Esophagus squamous epithelium (tissue), 5 donors: ENCODE data around the gene HHIPL1. TPM values are rescaled to one million over a fixed set of nuclear protein-coding genes. Genes with fewer than 3 reads are reported as not detected.

Experiments
- DNase-seq: peaks from one replicate; lab custom pipeline; 2025; lab: John Stamatoyannopoulos, UW
- H3K27ac ChIP-seq, 4 donors: fragments of 200-600 bp; sonication (generic); one replicate each; pipeline ENCODE4 v1.5.1; 2016 to 2019; ENCODE audit warnings: mild to moderate bottlenecking in 1 of 4
- H3K27me3 ChIP-seq, 4 donors: fragments of 200-600 bp; sonication (generic); 1 replicate in 3 of 4; 2 replicates in 1 of 4; pipeline versions ENCODE4 v1.5.1 to v1.6.0; 2017 to 2021; ENCODE audit warnings: antibody characterized with exemption in 1 of 4
- H3K36me3 ChIP-seq, 3 donors: fragments of 200-600 bp; sonication (generic); one replicate each; pipeline ENCODE4 v1.5.1; 2016 to 2019
- H3K4me1 ChIP-seq, 3 donors: fragments of 200-600 bp; sonication (generic); one replicate each; pipeline ENCODE4 v1.5.1; 2017 to 2019
- H3K4me3 ChIP-seq, 4 donors: fragments of 200-600 bp; sonication (generic); 1 replicate in 3 of 4; 2 replicates in 1 of 4; pipeline ENCODE4 v1.5.1; 2016 to 2019; ENCODE audit warnings: mild to moderate bottlenecking in 2 of 4, moderate library complexity in 1 of 4
- H3K9me3 ChIP-seq, 3 donors: fragments of 200-600 bp; sonication (generic); one replicate each; pipeline ENCODE4 v1.5.1; 2016 to 2019
- POLR2A ChIP-seq, 4 donors: fragments of 450-650 bp; IDR thresholded peaks; one replicate each; pipeline ENCODE4 v1.6.1; 2017; ENCODE audit warnings: antibody characterized with exemption in 4 of 4, mild to moderate bottlenecking in 4 of 4, moderate library complexity in 3 of 4
- WGBS, 2 donors: methylation state at CpG; one replicate each; pipeline ENCODE4 v1.1.5; 2018; 5-methylcytosine and 5-hydroxymethylcytosine counted together
- intact Hi-C: fragments of 100-400 bp; cut with DNase I; formaldehyde crosslinking; loops from one replicate; pipeline ENCODE4 v1.15.0; 2022
- total RNA-seq, 4 donors: library from RNA; depleted of rRNA; stranded (reverse); fragments of >200 nt; gene quantifications; one replicate each; pipeline ENCODE4 v1.1.0, GENCODE V29; 2016
- TF ChIP-seq, protein P1 (sequence below), 6 experiments: fragments of 450-650 bp in 4 of 6; fragments of 200-600 bp in 2 of 6; sonication (generic) in 2 of 6; IDR thresholded peaks; one replicate each; pipeline ENCODE4 v1.5.1; 2016 to 2019; ENCODE audit warnings: antibody characterized with exemption in 6 of 6, mild to moderate bottlenecking in 4 of 6, moderate library complexity in 4 of 6
- donor health status: DM: yes; HTN: yes; CAD: no.

The HHIPL1 gene
- total RNA-seq, 4 donors from 2014 or later = 0.22 to 1.3 (median 0.59) TPM; not detected in 1

DNA sequence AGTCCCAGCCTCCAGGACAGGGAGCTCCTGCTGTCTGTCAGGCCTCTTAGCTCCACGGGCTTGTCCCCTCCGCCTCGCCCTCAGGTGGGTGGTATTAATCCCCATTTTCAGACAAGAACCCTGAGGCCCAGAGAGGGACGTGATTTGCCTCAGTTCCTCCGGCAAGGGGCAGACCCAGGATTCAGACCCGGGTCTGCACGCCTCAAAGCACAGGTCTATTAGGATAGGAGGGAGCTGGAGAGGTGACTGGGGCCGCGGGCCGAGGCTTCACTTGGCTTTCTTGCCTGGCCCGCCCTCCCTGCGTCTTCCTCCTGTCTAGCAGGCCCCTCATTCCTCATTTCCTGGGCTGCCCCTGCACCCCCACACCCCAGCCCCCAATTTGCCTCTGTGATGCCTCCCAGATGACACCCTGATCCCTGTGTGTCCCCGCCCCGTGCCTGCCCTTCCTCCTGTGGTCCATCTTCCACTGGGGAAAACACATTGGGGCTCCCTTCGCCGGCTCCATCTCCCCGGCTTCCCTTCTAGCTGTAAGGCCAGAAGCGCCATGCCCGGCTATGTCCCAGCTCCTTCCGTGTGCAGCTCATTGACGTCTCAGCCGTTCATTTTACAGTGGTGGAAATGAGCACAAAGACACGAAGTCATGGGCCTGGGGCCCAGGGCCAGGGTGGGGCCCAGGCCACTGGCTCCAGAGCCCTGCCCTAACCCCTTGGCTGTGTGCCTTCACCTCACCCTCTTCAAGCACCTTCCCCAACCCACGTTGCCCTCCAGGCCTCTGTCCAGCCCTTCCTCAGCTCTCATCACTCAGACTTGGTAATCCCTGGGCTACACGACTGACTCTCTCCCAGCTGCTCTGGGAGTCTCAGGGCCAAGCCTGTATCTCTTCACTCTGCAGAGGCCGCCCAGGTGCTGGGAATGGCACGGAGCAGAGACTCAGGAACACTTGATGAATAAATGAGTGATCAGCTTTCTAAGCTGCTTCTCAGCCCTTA is 23.7 kb downstream of the HHIPL1 start:
- DNase-seq = no peak
- Histone ChIP-seq H3K27me3 (no peaks in the 10 kb centered on the region), H3K27ac (no peak overlapping the region), H3K9me3 (no peaks in the 10 kb centered on the region), H3K36me3 (peaks cover 0 to 5% (median 0%) of the 10 kb centered on the region in 3 donors), H3K4me3 (no peak overlapping the region), H3K4me1 (no peaks in the 10 kb centered on the region)
- 76 to 79% methylated on average over 16 to 20 of the region's 27 CpGs for WGBS, 2 donors
- TF ChIP-seq, protein P1, sequence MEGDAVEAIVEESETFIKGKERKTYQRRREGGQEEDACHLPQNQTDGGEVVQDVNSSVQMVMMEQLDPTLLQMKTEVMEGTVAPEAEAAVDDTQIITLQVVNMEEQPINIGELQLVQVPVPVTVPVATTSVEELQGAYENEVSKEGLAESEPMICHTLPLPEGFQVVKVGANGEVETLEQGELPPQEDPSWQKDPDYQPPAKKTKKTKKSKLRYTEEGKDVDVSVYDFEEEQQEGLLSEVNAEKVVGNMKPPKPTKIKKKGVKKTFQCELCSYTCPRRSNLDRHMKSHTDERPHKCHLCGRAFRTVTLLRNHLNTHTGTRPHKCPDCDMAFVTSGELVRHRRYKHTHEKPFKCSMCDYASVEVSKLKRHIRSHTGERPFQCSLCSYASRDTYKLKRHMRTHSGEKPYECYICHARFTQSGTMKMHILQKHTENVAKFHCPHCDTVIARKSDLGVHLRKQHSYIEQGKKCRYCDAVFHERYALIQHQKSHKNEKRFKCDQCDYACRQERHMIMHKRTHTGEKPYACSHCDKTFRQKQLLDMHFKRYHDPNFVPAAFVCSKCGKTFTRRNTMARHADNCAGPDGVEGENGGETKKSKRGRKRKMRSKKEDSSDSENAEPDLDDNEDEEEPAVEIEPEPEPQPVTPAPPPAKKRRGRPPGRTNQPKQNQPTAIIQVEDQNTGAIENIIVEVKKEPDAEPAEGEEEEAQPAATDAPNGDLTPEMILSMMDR (IDR thresholded peaks at IDR 0.05) = no peak
- TF ChIP-seq POLR2A (IDR thresholded peaks at IDR 0.05) = no peak
- intact Hi-C loops = no loop called here

DNA sequence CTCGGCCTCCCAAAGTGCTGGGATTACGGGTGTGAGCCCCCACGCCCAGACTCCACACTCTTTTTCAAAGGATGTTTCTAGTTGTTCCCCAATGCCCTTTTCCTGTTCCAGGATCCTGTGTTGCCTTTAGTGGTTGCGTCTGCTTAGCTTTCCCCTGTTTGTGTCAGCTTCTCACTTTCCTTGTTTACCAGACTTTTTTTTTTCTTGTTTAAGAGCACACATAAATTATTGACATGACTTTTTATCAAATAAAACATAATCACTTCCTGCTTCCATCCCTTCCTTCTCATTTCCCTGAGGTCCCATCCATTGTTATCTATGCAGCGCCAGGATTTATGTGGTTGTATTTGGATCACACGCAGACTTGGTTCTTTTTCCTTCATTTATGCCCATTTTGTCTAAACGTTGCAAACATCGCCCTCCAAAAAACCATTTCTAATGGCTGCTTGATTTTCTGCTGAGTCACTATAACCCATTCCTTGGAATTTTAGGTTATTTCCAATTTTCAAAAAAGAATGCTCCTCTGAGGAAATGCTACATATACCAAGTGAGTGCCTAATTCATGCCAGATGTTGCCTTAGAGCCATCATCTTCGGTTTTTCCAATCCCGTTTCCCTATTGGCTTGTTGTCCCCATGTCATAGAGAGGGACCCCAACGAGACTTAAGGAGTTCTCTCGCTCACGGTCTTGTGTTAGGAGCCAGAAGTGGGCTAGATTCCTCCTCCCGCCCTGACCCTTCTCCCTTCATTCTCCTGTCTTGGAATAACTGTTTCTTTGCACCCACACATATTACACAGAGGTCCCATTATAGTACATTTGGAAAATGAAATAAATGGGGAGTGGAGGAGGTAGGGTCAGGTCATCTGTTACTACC is 25.7 kb downstream of the HHIPL1 start:
- Histone ChIP-seq H3K36me3 (peaks cover 0 to 5% (median 0%) of the 10 kb centered on the region in 3 donors), H3K9me3 (no peaks in the 10 kb centered on the region), H3K4me1 (no peaks in the 10 kb centered on the region), H3K27ac (no peak overlapping the region), H3K4me3 (no peak overlapping the region), H3K27me3 (peaks cover 0 to 18% (median 0%) of the 10 kb centered on the region in 4 donors)
- WGBS, 2 donors = 78 to 82% methylated on average over 14 of the region's 14 CpGs
- intact Hi-C loops = no loop called here
- DNase-seq = no peak
- no peak for TF ChIP-seq POLR2A (IDR thresholded peaks at IDR 0.05)
- TF ChIP-seq, protein P1 (IDR thresholded peaks at IDR 0.05) = no peak

DNA sequence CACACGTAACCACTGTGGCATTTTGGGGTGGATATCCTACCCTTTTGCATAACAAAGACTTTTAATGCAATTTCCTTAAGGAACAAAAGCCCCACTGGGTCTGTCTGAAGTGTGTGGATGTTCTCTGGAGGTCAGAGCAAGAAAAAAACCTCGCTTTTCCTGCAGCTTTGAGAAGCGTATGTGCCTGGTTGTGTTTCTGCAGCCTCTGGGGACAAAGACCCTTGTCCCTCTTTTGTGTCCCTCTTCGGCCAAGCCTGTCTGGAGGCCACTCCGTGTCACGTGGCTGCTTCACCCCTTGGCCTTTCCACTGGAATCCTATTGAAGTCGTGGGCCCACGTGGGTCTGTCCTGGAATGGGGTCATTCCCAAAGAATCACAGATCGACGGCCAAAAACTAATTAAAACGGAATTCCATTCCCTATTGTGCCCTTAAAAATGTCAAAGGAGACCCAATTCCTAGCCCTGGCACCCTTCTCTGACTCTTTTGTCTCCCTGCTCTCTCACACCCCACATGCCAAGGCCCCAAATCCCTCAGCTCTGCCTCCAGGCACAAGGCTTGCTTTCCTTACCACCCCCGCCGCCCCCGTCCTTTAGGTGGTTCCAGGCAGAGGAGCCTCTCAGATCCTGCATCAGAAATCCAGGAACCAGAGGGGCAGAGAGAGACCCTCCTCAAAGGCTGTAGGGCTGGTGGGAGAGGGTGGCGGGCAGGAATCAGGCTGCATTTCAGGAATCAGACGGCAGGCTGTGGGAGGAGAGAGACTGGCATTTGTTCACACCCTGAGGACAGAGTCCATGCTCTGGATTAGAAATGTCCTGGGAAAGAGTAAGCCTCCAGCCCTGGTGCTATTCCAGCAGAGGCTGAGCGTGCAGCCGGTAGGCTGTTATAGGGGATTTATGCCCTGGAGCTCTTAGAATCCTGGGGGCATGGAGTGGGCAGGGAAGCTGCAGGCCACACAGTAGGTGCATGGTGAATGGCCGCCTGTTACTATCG is 26.6 kb downstream of the HHIPL1 start:
- Histone ChIP-seq H3K27ac (no peak overlapping the region), H3K9me3 (no peaks in the 10 kb centered on the region), H3K4me3 (no peak overlapping the region), H3K4me1 (no peaks in the 10 kb centered on the region), H3K27me3 (peaks cover 0 to 28% (median 0%) of the 10 kb centered on the region in 4 donors), H3K36me3 (peaks cover 0 to 5% (median 0%) of the 10 kb centered on the region in 3 donors)
- intact Hi-C loops = no loop called here
- no peak for DNase-seq
- 57 to 62% methylated on average over 6 to 15 of the region's 20 CpGs for WGBS, 2 donors
- TF ChIP-seq, protein P1 (IDR thresholded peaks at IDR 0.05) = no peak
- TF ChIP-seq POLR2A (IDR thresholded peaks at IDR 0.05) = no peak

DNA sequence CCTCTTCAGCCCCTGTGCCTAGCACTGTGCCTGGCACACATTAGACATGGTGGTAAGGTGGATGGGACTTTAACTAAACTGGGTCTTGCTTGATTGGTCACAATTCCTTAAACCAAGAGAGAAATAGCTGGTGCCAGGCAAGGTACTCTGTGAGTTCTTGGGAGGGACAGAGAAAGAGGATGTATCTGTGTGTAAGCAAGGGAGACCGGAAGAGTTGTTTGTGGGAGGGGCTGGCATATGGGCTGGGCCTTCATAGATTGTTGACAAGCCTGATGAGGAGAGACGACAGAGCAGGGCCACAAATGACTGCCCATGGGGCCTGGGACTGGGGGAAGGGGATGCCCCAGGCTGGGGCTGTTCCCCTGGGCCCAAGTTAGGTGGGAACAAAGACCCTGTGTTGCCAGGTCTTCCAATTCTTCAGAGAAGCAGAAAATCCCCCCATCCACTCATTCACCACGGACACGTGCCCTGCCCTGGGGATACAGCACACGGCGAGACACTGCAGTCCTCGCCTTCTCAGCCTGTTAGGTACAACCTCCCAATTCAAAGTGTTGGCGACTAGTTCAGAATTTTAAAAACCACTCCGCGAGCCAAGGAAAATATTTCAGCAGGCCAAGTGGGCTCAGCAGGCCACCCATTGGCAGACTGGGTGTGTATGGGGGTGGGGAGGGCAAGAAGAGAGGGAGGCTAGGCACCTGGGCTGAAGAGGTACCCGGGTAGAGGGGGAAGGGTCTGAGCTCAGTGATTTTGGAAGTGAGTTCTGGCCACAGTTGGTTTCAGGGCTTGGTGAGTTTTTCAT is 27.8 kb downstream of the HHIPL1 start:
- DNase-seq = no peak
- 61 to 82% methylated on average over 5 to 11 of the region's 11 CpGs for WGBS, 2 donors
- Histone ChIP-seq H3K27ac (no peak overlapping the region), H3K9me3 (peaks cover 0 to 9% (median 6%) of the 10 kb centered on the region in 3 donors), H3K4me1 (no peaks in the 10 kb centered on the region), H3K4me3 (no peak overlapping the region), H3K27me3 (peaks cover 0 to 30% (median 0%) of the 10 kb centered on the region in 4 donors), H3K36me3 (peaks cover 0 to 5% (median 0%) of the 10 kb centered on the region in 3 donors)
- intact Hi-C loops = no loop called here
- TF ChIP-seq, protein P1 (IDR thresholded peaks at IDR 0.05) = no peak
- TF ChIP-seq POLR2A (IDR thresholded peaks at IDR 0.05) = no peak
